Activated naive CD4-positive, alpha-beta T cell treated with anti-CD3 and anti-CD28 coated beads, Interleukin-2, amount 10 ng/mL, durations not matched to agents 7 days and 5 days (primary cell): ENCODE data around the gene DISP2.

Experiments
- CTCF ChIA-PET: fragments of 350-600 bp; sonication (Branson Sonifier 250); formaldehyde crosslinking; loops from one replicate; lab custom pipeline; 2021; ENCODE audit warnings: antibody characterized with exemption; lab: Charles Lee
- DNase-seq: peaks from one replicate; pipeline ENCODE4 v3.0.0-alpha.2; 2020
- H3K27ac Mint-ChIP-seq: one replicate; pipeline ENCODE4 v1.8.0; 2021; ENCODE audit warnings: mild to moderate bottlenecking, moderate library complexity, mixed read lengths
- H3K27me3 Mint-ChIP-seq: one replicate; pipeline ENCODE4 v1.8.0; 2021; ENCODE audit warnings: mild to moderate bottlenecking, mixed read lengths
- H3K36me3 Mint-ChIP-seq: one replicate; pipeline ENCODE4 v1.8.0; 2021; ENCODE audit warnings: mixed read lengths
- H3K4me1 Mint-ChIP-seq: one replicate; pipeline ENCODE4 v1.8.0; 2021; ENCODE audit warnings: mixed read lengths
- H3K4me3 Mint-ChIP-seq: one replicate; pipeline ENCODE4 v1.8.0; 2021; ENCODE audit warnings: mild to moderate bottlenecking, moderate library complexity, mixed read lengths
- H3K9me3 Mint-ChIP-seq: one replicate; pipeline ENCODE4 v1.8.0; 2021; ENCODE audit warnings: mixed read lengths

The DISP2 gene

DNA sequence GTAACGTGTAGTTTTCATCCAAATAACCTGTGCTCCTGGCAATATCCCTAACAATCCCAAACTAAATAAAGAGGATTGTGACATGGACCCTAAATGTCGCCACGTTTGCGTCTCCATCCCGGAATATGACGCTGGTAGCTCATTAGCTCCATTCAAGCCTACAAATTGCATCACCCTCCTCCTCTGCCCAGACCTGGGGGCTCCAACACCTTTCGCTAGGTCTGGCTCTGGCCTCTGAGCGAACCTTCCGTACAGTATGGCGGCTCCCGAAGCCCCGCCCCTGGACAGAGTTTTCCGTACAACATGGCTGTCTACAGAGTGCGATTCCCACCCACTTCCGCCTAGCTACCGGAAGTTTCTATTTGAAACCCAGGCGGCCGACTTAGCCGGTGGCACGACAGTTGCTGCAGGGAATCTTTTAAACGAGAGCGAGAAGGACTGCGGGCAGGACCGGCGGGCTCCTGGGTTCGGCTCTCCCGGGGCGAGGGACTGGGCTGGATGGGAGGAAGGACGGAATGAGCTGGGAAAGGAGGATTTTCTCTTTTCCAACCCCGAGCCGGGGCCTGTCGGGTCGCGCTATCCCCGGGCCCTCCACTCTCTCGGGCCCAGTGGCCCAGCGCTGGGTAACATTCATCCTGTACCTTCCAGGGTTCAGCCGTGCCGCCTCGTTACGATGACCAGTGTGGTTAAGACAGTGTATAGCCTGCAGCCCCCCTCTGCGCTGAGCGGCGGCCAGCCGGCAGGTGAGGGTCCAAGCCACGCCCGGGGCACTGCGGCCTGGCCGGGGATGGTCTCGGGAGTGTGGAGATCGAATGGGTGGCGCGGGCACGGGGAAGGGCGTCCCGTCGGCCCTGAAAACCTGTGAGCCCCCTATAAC is 24.8 kb downstream of the DISP2 start, which contains the start of gene KNSTRN:
Gene KNSTRN, plus strand, starts transcription at position 142 of the 877 bp plus-strand sequence. Its CDS starts 115 bp downstream, at position 257.
- peak within 1 kb of the TSS; percentile 90 for H3K27ac Mint-ChIP-seq
- H3K27me3 Mint-ChIP-seq, result peaks cover 17% of the 10 kb centered on the region
- CTCF ChIA-PET, result interaction anchor here (1.3 to 1.6 kb wide), 3 partner anchors 11 to 17 kb away, joined by 3 to 7 read pairs (median 4); no protein-coding TSS in a partner anchor
- H3K36me3 Mint-ChIP-seq, result peaks cover 39% of the 10 kb centered on the region
- H3K9me3 Mint-ChIP-seq, result no peaks in the 10 kb centered on the region
- peak within 1 kb of the TSS; percentile 98 for H3K4me3 Mint-ChIP-seq
- DNase-seq, result peak; percentile 96
- H3K4me1 Mint-ChIP-seq, result peaks cover 31% of the 10 kb centered on the region

- H3K4me1 Mint-ChIP-seq, result peaks cover 29% of the 10 kb centered on the region
- H3K27ac Mint-ChIP-seq, result no peak overlapping the region
- H3K4me3 Mint-ChIP-seq, result no peak overlapping the region
- CTCF ChIA-PET, result interaction anchor here (0.6 to 1.3 kb wide), 3 partner anchors 11 to 168 kb away, joined by 3 to 4 read pairs (median 3); no protein-coding TSS in a partner anchor
- no peaks in the 10 kb centered on the region for H3K9me3 Mint-ChIP-seq
- no peaks in the 10 kb centered on the region for H3K27me3 Mint-ChIP-seq
- no peak for DNase-seq
- peaks cover 63% of the 10 kb centered on the region for H3K36me3 Mint-ChIP-seq
Observed at GRCh38 chr15:40386480-40386879, 28.5 kb downstream of the DISP2 start.

GRCh38 chr15:40388941-40389823 is 31.2 kb downstream of the DISP2 start:
- DNase-seq, result no peak
- CTCF ChIA-PET, result no interaction called here
- H3K4me3 Mint-ChIP-seq, result no peak overlapping the region
- H3K36me3 Mint-ChIP-seq, result peaks cover 74% of the 10 kb centered on the region
- peak overlapping the region; percentile 76 for H3K27ac Mint-ChIP-seq
- peaks cover 13% of the 10 kb centered on the region for H3K4me1 Mint-ChIP-seq
- no peaks in the 10 kb centered on the region for H3K27me3 Mint-ChIP-seq
- H3K9me3 Mint-ChIP-seq, result no peaks in the 10 kb centered on the region

GRCh38 chr15:40389824-40390595 is 32.0 kb downstream of the DISP2 start:
- Mint-ChIP-seq H3K9me3 (no peaks in the 10 kb centered on the region), H3K27ac (no peak overlapping the region), H3K4me1 (peaks cover 5% of the 10 kb centered on the region), H3K36me3 (peaks cover 65% of the 10 kb centered on the region), H3K4me3 (no peak overlapping the region), H3K27me3 (no peaks in the 10 kb centered on the region)
- CTCF ChIA-PET, result no interaction called here
- DNase-seq, result no peak

- no peak for DNase-seq
- CTCF ChIA-PET, result no interaction called here
- peaks cover 50% of the 10 kb centered on the region for H3K36me3 Mint-ChIP-seq
- no peak overlapping the region for H3K4me3 Mint-ChIP-seq
- H3K27me3 Mint-ChIP-seq, result no peaks in the 10 kb centered on the region
- no peaks in the 10 kb centered on the region for H3K9me3 Mint-ChIP-seq
- peaks cover 11% of the 10 kb centered on the region for H3K4me1 Mint-ChIP-seq
- H3K27ac Mint-ChIP-seq, result no peak overlapping the region
Observed at GRCh38 chr15:40392986-40393948, 35.2 kb downstream of the DISP2 start.

DNA sequence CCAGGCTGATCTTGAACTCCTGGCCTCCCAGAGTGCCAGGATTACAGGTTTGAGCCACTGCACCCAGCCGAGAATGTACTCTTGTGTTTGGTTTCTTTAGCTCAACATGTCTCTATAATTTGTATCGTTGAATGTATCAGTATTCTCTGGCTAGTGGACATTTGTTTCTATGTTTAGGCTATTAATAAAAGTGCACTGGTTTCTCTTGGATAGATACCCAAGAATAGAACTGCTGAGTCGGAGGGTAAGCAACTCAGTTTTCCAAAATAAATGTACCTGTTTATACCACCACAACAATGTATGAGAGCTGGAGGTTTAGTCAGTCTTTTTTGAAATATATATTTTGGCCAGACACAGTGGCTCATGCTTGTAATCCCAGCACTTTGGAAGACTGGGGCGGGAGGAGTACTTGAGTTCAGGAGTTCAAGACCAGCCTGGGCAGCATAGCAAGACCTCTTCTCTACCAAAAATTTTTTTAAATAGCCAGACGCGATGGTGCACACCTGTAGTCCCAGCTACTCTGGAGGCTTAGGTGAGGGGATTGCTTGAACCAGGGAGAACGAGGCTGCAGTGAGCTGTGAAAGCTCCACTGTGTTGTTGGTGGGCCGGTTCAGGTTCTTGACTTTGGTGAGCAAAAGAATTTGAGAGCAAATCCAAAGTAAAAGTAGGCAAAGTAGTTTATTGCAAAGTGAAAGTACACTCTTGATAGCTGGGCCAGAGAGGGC is 39.8 kb downstream of the DISP2 start:
- no peak overlapping the region for H3K4me3 Mint-ChIP-seq
- H3K36me3 Mint-ChIP-seq, result peaks cover 21% of the 10 kb centered on the region
- DNase-seq, result no peak
- H3K27me3 Mint-ChIP-seq, result no peaks in the 10 kb centered on the region
- CTCF ChIA-PET, result interaction anchor here (0.7 to 1.7 kb wide), 6 partner anchors 11 to 78 kb away, joined by 3 to 4 read pairs (median 3); no protein-coding TSS in a partner anchor
- H3K9me3 Mint-ChIP-seq, result no peaks in the 10 kb centered on the region
- peaks cover 26% of the 10 kb centered on the region for H3K4me1 Mint-ChIP-seq
- H3K27ac Mint-ChIP-seq, result peak overlapping the region; percentile 73

DNA sequence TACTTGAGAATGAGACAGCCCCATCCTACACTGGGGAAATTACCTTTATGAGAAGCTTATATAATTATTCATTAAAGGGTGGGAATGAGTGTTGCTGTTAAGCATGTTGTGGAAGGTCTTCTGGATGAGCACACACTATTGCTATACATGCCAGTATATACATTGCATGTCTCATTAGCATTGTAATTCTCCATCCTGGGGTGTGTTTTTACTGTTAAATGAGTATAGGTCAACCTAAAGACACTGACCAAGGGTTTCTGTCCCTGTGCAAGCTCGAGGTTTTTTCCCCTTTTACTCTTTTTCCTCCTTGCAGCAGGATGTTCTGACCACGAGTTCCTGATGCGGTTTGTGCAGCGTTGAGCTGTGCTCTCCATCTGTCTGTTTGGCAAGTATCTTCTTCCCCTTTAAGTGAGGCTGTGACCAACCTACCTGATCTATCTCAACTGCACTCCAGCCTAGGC is 40.4 kb downstream of the DISP2 start:
- Mint-ChIP-seq H3K4me3 (no peak overlapping the region), H3K9me3 (no peaks in the 10 kb centered on the region), H3K36me3 (peaks cover 15% of the 10 kb centered on the region), H3K27me3 (no peaks in the 10 kb centered on the region), H3K4me1 (peaks cover 27% of the 10 kb centered on the region), H3K27ac (peak overlapping the region; percentile 73)
- CTCF ChIA-PET, result interaction anchor here (0.6 to 1.7 kb wide), 5 partner anchors 14 to 61 kb away, joined by 3 to 4 read pairs (median 3); no protein-coding TSS in a partner anchor
- no peak for DNase-seq

DNA sequence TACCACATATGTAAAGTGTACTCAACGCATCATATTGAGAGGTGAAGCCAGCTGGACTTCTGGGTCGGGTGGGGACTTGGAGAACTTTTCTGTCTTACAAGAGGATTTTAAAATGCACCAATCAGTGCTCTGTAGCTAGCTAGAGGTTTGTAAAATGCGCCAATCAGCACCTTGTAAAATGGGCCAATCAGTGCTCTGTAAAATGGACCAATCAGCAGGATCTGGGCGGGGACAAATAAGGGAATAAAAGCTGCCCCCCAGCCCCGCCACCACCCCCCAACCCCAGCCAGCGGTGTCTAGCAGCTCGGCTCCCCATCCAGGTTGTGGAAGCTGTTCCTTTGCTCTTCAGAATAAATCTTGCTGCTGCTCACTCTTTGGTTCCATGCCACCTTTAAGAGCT is 41.4 kb downstream of the DISP2 start:
- H3K4me3 Mint-ChIP-seq, result no peak overlapping the region
- no peak for DNase-seq
- peaks cover 32% of the 10 kb centered on the region for H3K4me1 Mint-ChIP-seq
- no peak overlapping the region for H3K27ac Mint-ChIP-seq
- H3K9me3 Mint-ChIP-seq, result no peaks in the 10 kb centered on the region
- H3K36me3 Mint-ChIP-seq, result peaks cover 11% of the 10 kb centered on the region
- CTCF ChIA-PET, result interaction anchor here (0.6 kb wide), 1 partner anchor 151 kb away, joined by 3 read pairs; no protein-coding TSS in a partner anchor
- H3K27me3 Mint-ChIP-seq, result no peaks in the 10 kb centered on the region

GRCh38 chr15:40405501-40406381 is 47.7 kb downstream of the DISP2 start, which contains the start of gene IVD:
TSS of gene IVD (plus strand) at chr15:40405795. CDS start at chr15:40405828, 33 bp downstream.
- peak within 1 kb of the TSS; percentile 88 for H3K4me3 Mint-ChIP-seq
- H3K27me3 Mint-ChIP-seq, result no peaks in the 10 kb centered on the region
- peaks cover 52% of the 10 kb centered on the region for H3K4me1 Mint-ChIP-seq
- H3K27ac Mint-ChIP-seq, result peak within 1 kb of the TSS; percentile 75
- H3K36me3 Mint-ChIP-seq, result peaks cover 20% of the 10 kb centered on the region
- CTCF ChIA-PET, result interaction anchor here (1.2 to 2.4 kb wide), 3 partner anchors 15 to 45 kb away, joined by 3 to 8 read pairs (median 5); no protein-coding TSS in a partner anchor
- no peaks in the 10 kb centered on the region for H3K9me3 Mint-ChIP-seq
- peak; percentile 91 for DNase-seq

DNA sequence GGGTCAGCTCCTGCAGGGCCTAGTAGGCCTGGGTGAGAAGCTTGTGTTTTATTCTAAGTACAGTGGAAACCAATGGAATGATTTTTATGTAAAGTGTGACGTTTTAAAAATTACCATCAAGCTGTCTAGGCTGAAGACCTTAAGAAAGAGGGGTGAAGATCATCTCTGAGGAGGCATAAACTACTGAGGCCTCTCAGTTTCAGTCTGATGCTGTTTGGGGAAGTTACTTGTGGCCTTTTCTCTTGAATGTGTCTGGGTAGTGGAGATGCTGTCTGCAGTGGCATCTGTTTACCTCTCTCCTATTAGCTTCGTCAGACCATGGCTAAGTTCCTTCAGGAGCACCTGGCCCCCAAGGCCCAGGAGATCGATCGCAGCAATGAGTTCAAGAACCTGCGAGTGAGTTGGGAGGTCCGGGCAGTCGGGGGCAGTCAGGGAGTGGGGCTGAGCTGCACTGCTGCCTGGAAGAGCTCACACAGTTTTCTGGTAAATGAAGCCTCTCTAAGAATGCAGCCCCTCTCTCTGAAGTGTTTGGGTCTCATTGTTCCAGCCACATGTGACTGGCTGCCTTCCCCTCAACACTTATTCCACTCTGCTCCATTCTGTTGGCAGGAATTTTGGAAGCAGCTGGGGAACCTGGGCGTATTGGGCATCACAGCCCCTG is 49.4 kb downstream of the DISP2 start:
- no peaks in the 10 kb centered on the region for H3K9me3 Mint-ChIP-seq
- no peaks in the 10 kb centered on the region for H3K27me3 Mint-ChIP-seq
- peak overlapping the region; percentile 38 for H3K27ac Mint-ChIP-seq
- no peak for DNase-seq
- CTCF ChIA-PET, result interaction anchor here (1.6 to 3.0 kb wide), 3 partner anchors 13 to 69 kb away, joined by 5 to 13 read pairs (median 8); no protein-coding TSS in a partner anchor
- peaks cover 52% of the 10 kb centered on the region for H3K4me1 Mint-ChIP-seq
- H3K36me3 Mint-ChIP-seq, result peaks cover 35% of the 10 kb centered on the region
- no peak overlapping the region for H3K4me3 Mint-ChIP-seq
